GM12873 (cell line): Measurements from ENCODE around the gene YOD1.

ENCODE experiments used
- CTCF ChIP-seq: IDR thresholded peaks from 2 replicates; pipeline ENCODE4 v1.5.1; 2012; ENCODE audit warnings: low read depth, mild to moderate bottlenecking, moderate library complexity, low read length, control low read depth; ENCODE audit not compliant: insufficient read depth; ENCODE audit errors: missing control alignments

The YOD1 gene

DNA sequence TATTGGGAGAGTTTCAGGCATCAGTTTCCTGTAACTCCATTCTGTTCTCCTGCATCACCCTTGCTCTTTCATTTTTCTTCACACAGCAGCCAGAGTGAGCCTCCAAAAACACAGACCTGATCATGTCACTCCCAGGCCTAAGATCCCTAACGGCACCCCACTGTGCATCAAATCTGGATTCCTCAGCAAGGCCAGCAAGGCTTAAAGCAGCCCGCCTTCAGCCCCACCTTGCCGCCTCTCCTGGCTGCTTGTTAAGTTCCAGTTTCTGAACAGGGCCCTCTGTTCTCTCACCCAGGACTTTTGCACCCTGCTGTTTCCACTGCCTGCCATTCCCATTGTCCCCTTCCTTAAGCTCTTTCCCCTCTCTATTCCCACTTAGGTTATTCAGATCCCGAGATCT lies 47.8 kb downstream of the YOD1 start:
- TF ChIP-seq CTCF, result no peak

DNA sequence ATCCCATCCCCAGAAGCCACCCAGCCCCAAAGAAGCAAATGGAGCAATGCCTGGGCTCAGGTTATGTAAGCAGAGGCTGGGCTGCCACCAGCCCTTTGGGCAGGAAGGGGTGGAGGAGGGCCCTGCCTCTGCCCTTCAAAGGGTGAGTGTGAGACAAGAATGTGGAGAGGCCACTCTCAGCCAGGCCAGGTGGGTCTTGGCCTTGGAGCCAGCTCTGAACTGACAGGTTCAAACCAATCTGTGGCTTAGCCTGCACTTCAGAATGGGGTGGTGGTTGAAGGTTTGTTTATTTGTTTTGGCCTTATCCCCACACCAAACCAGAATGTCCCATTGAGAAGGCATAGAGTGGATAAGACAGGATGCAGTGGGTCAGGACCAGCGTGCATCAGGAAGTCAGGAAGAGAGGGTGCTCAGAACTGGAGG lies 48.3 kb downstream of the YOD1 start:
- TF ChIP-seq CTCF, result no peak

DNA sequence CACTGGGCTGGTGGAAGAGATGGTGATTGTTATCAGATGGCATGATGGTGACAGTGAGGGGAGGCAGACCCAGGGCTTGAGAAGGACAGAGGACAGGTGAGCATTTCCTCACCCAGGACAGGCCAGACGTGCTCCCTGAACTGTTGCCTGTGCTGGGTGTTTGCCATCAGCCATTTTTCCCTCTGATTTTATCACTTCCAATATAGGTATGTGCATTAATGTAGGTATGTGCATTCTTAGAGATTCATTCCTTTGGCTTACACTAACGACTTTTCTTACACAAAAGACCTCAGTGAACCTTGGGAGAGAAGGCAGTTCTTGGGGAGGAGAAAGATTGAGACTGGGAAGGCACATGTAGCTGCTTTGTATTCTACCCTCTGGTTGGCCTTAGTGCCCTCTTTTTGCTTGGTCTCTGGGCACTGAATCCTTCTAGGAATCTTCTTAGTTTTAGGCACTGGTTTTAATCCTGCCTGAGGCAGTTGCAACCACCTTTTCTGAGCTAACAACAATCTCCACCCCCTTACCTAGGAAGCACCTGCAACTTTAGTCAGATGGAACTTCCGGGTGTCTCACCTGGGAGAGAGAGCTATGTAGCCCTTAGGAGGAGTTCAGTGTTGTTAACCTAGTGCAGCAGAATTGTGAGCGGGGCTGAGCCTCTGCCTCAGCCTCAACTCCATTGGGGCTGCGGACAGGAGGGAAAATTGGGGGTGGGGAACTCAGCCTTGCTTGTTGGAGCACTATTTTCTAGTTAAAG lies 49.3 kb downstream of the YOD1 start:
- no peak for TF ChIP-seq CTCF

GRCh38 chr1:207000651-207001291 lies 50.2 kb downstream of the YOD1 start:
- TF ChIP-seq CTCF, result no peak

GRCh38 chr1:206998816-206999215 lies 52.2 kb downstream of the YOD1 start:
- TF ChIP-seq CTCF, result no peak
